ENCODE measurements around the gene PAQR3.

The PAQR3 gene

GRCh38 chr4:78865451-78865850 lies 73.8 kb downstream of the PAQR3 start:
- H3K27me3 ChIP-seq (replicated peaks) = no peaks in the 10 kb centered on the region
- H3K36me3 ChIP-seq (replicated peaks) = peaks cover 9% of the 10 kb centered on the region
- H3K4me3 ChIP-seq (ENCODE audit: low read depth, low read length) = no peak overlapping the region
- in situ Hi-C loops (cut with HindIII; ENCODE audit: low pct_ligation_motif_present, low sequenced_read_pairs) = loop anchor here (25.0 kb wide), 1 partner anchor 253 kb away; no protein-coding TSS in a partner anchor
- DNase-seq = no peak
- TF ChIP-seq CTCF (IDR thresholded peaks at IDR 0.05; ENCODE audit: low read depth, low read length, missing control alignments) = no peak
- H3K27ac ChIP-seq = no peak overlapping the region

GRCh38 chr4:78864405-78865024 lies 74.7 kb downstream of the PAQR3 start:
- Histone ChIP-seq H3K27ac (no peak overlapping the region), H3K4me3 (ENCODE audit: low read depth, low read length) (no peak overlapping the region), H3K27me3 (replicated peaks) (no peaks in the 10 kb centered on the region), H3K36me3 (replicated peaks) (peaks cover 9% of the 10 kb centered on the region)
- peak; percentile 71 for DNase-seq
- in situ Hi-C loops (cut with HindIII; ENCODE audit: low pct_ligation_motif_present, low sequenced_read_pairs) = loop anchor here (25.0 kb wide), 1 partner anchor 252 kb away; no protein-coding TSS in a partner anchor
- TF ChIP-seq CTCF (IDR thresholded peaks at IDR 0.05; ENCODE audit: low read depth, low read length, missing control alignments) = peak; percentile 48

GRCh38 chr4:78863991-78864390 lies 75.2 kb downstream of the PAQR3 start:
- in situ Hi-C loops (cut with HindIII; ENCODE audit: low pct_ligation_motif_present, low sequenced_read_pairs) = loop anchor here (25.0 kb wide), 1 partner anchor 252 kb away; no protein-coding TSS in a partner anchor
- no peak for DNase-seq
- TF ChIP-seq CTCF (IDR thresholded peaks at IDR 0.05; ENCODE audit: low read depth, low read length, missing control alignments) = no peak
- peaks cover 9% of the 10 kb centered on the region for H3K36me3 ChIP-seq (replicated peaks)
- H3K4me3 ChIP-seq (ENCODE audit: low read depth, low read length) = no peak overlapping the region
- no peaks in the 10 kb centered on the region for H3K27me3 ChIP-seq (replicated peaks)
- H3K27ac ChIP-seq = no peak overlapping the region

- no peak for DNase-seq
These were observed 75.9 kb downstream of the PAQR3 start for GRCh38 chr4:78863254-78863869.

GRCh38 chr4:78862314-78862737 lies 76.9 kb downstream of the PAQR3 start:
- in situ Hi-C loops (cut with HindIII; ENCODE audit: low pct_ligation_motif_present, low sequenced_read_pairs) = loop anchor here (25.0 kb wide), 1 partner anchor 250 kb away; no protein-coding TSS in a partner anchor
- no peak overlapping the region for H3K27ac ChIP-seq
- H3K36me3 ChIP-seq (replicated peaks) = peaks cover 5% of the 10 kb centered on the region
- no peak overlapping the region for H3K4me3 ChIP-seq (ENCODE audit: low read depth, low read length)
- DNase-seq = no peak
- no peak for TF ChIP-seq CTCF (IDR thresholded peaks at IDR 0.05; ENCODE audit: low read depth, low read length, missing control alignments)
- no peaks in the 10 kb centered on the region for H3K27me3 ChIP-seq (replicated peaks)

More at GRCh38 chr4:78863254-78863869, 75.9 kb downstream of the PAQR3 start:
- Histone ChIP-seq H3K27ac (no peak overlapping the region), H3K27me3 (replicated peaks) (no peaks in the 10 kb centered on the region), H3K36me3 (replicated peaks) (peaks cover 9% of the 10 kb centered on the region), H3K4me3 (ENCODE audit: low read depth, low read length) (no peak overlapping the region)
- no peak for TF ChIP-seq CTCF (IDR thresholded peaks at IDR 0.05; ENCODE audit: low read depth, low read length, missing control alignments)
- in situ Hi-C loops (cut with HindIII; ENCODE audit: low pct_ligation_motif_present, low sequenced_read_pairs) = loop anchor here (25.0 kb wide), 1 partner anchor 251 kb away; no protein-coding TSS in a partner anchor
